HEK293 (cell line): ENCODE results near the gene JTB.

Source experiments
- GLI2 ChIP-seq: fragments of 450-650 bp; formaldehyde crosslinking; IDR thresholded peaks from 2 replicates; pipeline ENCODE4; 2017; ENCODE audit warnings: missing biosample characterization, missing genetic modification characterization, low read depth, borderline replicate concordance
- GLIS2 ChIP-seq: fragments of 450-650 bp; formaldehyde crosslinking; IDR thresholded peaks from 2 replicates; pipeline ENCODE4 v1.5.1; 2016; ENCODE audit warnings: missing biosample characterization, missing genetic modification characterization
- HOXA7 ChIP-seq: sonication (generic); formaldehyde crosslinking; IDR thresholded peaks from 2 replicates; pipeline ENCODE4 v1.8.1; 2022; ENCODE audit warnings: missing genetic modification reagents, borderline replicate concordance
- IKZF3 ChIP-seq: fragments of 450-650 bp; IDR thresholded peaks from 2 replicates; pipeline ENCODE4 v1.5.0; 2018; ENCODE audit warnings: missing biosample characterization, mild to moderate bottlenecking, missing genetic modification characterization, moderate library complexity
- KLF8 ChIP-seq: fragments of 450-650 bp; formaldehyde crosslinking; IDR thresholded peaks from 2 replicates; pipeline ENCODE4 v1.5.1; 2016; ENCODE audit warnings: missing biosample characterization, missing genetic modification characterization
- MYNN ChIP-seq: fragments of 450-650 bp; formaldehyde crosslinking; IDR thresholded peaks from 2 replicates; pipeline ENCODE4 v1.5.1; 2016; ENCODE audit warnings: missing biosample characterization, missing genetic modification characterization, borderline replicate concordance
- SP2 ChIP-seq: fragments of 450-650 bp; formaldehyde crosslinking; IDR thresholded peaks from 2 replicates; pipeline ENCODE4 v1.5.1; 2016; ENCODE audit warnings: missing biosample characterization, missing genetic modification characterization
- ZNF138 ChIP-seq: fragments of 450-650 bp; formaldehyde crosslinking; IDR thresholded peaks from 2 replicates; pipeline ENCODE4 v1.5.1; 2016; ENCODE audit warnings: missing biosample characterization, missing genetic modification characterization, borderline replicate concordance
- ZNF2 ChIP-seq: fragments of 450-650 bp; formaldehyde crosslinking; IDR thresholded peaks from 2 replicates; pipeline ENCODE4 v1.5.1; 2016; ENCODE audit warnings: missing biosample characterization, missing genetic modification characterization
- ZNF221 ChIP-seq: fragments of 450-650 bp; formaldehyde crosslinking; IDR thresholded peaks from 2 replicates; pipeline ENCODE4 v1.5.1; 2017; ENCODE audit warnings: missing biosample characterization, missing genetic modification characterization, borderline replicate concordance
- ZNF223 ChIP-seq: fragments of 450-650 bp; formaldehyde crosslinking; IDR thresholded peaks from 2 replicates; pipeline ENCODE4 v1.5.1; 2016; ENCODE audit warnings: missing biosample characterization, missing genetic modification characterization
- ZNF23 ChIP-seq: fragments of 450-650 bp; formaldehyde crosslinking; IDR thresholded peaks from 2 replicates; pipeline ENCODE4 v1.5.1; 2016; ENCODE audit warnings: missing biosample characterization, missing genetic modification characterization, borderline replicate concordance
- ZNF248 ChIP-seq: fragments of 450-650 bp; formaldehyde crosslinking; IDR thresholded peaks from 2 replicates; pipeline ENCODE4 v1.5.1; 2017; ENCODE audit warnings: missing biosample characterization, missing genetic modification characterization
- ZNF302 ChIP-seq: fragments of 450-650 bp; formaldehyde crosslinking; IDR thresholded peaks from 2 replicates; pipeline ENCODE4 v1.5.1; 2016; ENCODE audit warnings: missing biosample characterization, missing genetic modification characterization, low read depth
- ZNF394 ChIP-seq: fragments of 450-650 bp; formaldehyde crosslinking; IDR thresholded peaks from 2 replicates; pipeline ENCODE4 v1.5.1; 2016; ENCODE audit warnings: missing biosample characterization, missing genetic modification characterization, mild to moderate bottlenecking, moderate library complexity, borderline replicate concordance
- ZNF473 ChIP-seq: fragments of 450-650 bp; formaldehyde crosslinking; IDR thresholded peaks from 2 replicates; pipeline ENCODE4 v1.5.1; 2017; ENCODE audit warnings: missing biosample characterization, missing genetic modification characterization
- ZNF529 ChIP-seq: fragments of 450-650 bp; formaldehyde crosslinking; IDR thresholded peaks from 2 replicates; pipeline ENCODE4 v1.5.1; 2017; ENCODE audit warnings: missing genetic modification characterization, missing biosample characterization; ENCODE audit not compliant: insufficient replicate concordance
- ZNF621 ChIP-seq: fragments of 450-650 bp; formaldehyde crosslinking; IDR thresholded peaks from 2 replicates; pipeline ENCODE4 v1.5.1; 2017; ENCODE audit warnings: missing biosample characterization, missing genetic modification characterization
- ZNF624 ChIP-seq: fragments of 450-650 bp; formaldehyde crosslinking; IDR thresholded peaks from 2 replicates; pipeline ENCODE4 v1.5.1; 2017; ENCODE audit warnings: missing biosample characterization, missing genetic modification characterization
- ZNF626 ChIP-seq: fragments of 450-650 bp; sonication (Bioruptor Pico); formaldehyde crosslinking; IDR thresholded peaks from 2 replicates; pipeline ENCODE4 v1.5.1; 2018; ENCODE audit warnings: missing biosample characterization, missing genetic modification characterization, inconsistent platforms
- ZNF670 ChIP-seq: fragments of 450-650 bp; formaldehyde crosslinking; IDR thresholded peaks from 2 replicates; pipeline ENCODE4 v1.5.1; 2016; ENCODE audit warnings: missing biosample characterization, missing genetic modification characterization, low read depth
- ZNF768 ChIP-seq: fragments of 450-650 bp; formaldehyde crosslinking; IDR thresholded peaks from 2 replicates; pipeline ENCODE4 v1.5.1; 2018; ENCODE audit warnings: missing biosample characterization, mild to moderate bottlenecking, missing genetic modification characterization
- ZNF785 ChIP-seq: fragments of 450-650 bp; formaldehyde crosslinking; IDR thresholded peaks from 2 replicates; pipeline ENCODE4 v1.5.1; 2016; ENCODE audit warnings: missing biosample characterization, missing genetic modification characterization
- TF ChIP-seq, protein P1 (sequence below): IDR thresholded peaks from 2 replicates; pipeline ENCODE4 v1.6.1; 2011; ENCODE audit warnings: mild to moderate bottlenecking, low read depth, low read length, borderline replicate concordance
- TF ChIP-seq, protein P2 (sequence below): fragments of 450-650 bp; formaldehyde crosslinking; IDR thresholded peaks from 2 replicates; pipeline ENCODE4 v1.5.1; 2016; ENCODE audit warnings: missing biosample characterization, missing genetic modification characterization, borderline replicate concordance
- TF ChIP-seq, protein P3 (sequence below): fragments of 450-650 bp; formaldehyde crosslinking; IDR thresholded peaks from 2 replicates; pipeline ENCODE4 v1.5.1; 2017; ENCODE audit warnings: missing biosample characterization, missing genetic modification characterization
- TF ChIP-seq, protein P4 (sequence below): fragments of 450-650 bp; formaldehyde crosslinking; conservative IDR thresholded peaks from 2 replicates; pipeline ENCODE4 v1.5.1; 2016; ENCODE audit warnings: low read depth, missing biosample characterization, missing genetic modification characterization
- TF ChIP-seq, protein P5 (sequence below): fragments of 450-650 bp; formaldehyde crosslinking; IDR thresholded peaks from 2 replicates; pipeline ENCODE4 v1.5.1; 2016; ENCODE audit warnings: missing biosample characterization, missing genetic modification characterization
- TF ChIP-seq, protein P6 (sequence below): fragments of 450-650 bp; formaldehyde crosslinking; IDR thresholded peaks from 2 replicates; pipeline ENCODE4 v1.5.1; 2017; ENCODE audit warnings: missing biosample characterization, mild to moderate bottlenecking, missing genetic modification characterization, moderate library complexity

Gene JTB

DNA sequence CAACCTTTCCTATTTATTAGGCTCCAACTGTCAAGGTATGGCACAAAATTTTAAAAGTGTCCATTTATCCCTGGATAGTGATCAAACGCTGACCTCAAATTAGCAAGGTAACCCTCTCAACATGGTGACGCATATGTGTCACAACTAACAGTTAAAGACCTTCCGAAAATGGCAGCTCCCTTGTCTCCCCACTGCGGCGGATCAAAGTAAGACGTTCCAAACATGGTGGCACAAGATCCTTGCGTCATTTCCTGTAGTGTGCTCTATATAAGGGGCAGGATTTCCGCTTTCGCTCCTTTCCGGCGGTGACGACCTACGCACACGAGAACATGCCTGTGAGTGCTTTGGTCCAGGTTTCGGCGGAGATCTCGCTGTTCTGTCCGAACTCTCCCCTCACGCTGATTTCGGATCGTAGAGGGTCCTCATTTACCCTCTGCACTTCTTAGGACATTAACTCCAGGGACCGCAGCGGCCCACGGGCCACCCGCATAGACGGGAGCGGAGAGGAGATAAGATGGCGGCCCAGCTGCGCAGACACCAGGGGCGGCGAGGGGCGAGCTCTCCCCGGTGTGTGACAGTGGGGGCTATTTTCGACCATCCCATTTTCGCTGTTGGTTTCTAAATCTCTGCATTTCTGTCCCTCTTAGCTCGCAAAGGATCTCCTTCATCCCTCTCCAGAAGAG lies 13.1 kb upstream of the JTB start, which contains the start of gene RPS27 (continued):
- TF ChIP-seq GLIS2 (tag by site-specific recombination), result 0 out of 2 replicates have a peak, but pooled peaks have one; percentile 9
- TF ChIP-seq ZNF394 (tag by site-specific recombination), result peak; percentile 79; the same call in 1 of the 2 replicates
- no peak for TF ChIP-seq ZNF529 (tag by site-specific recombination)
- TF ChIP-seq ZNF785, result no peak
- TF ChIP-seq, protein P1, sequence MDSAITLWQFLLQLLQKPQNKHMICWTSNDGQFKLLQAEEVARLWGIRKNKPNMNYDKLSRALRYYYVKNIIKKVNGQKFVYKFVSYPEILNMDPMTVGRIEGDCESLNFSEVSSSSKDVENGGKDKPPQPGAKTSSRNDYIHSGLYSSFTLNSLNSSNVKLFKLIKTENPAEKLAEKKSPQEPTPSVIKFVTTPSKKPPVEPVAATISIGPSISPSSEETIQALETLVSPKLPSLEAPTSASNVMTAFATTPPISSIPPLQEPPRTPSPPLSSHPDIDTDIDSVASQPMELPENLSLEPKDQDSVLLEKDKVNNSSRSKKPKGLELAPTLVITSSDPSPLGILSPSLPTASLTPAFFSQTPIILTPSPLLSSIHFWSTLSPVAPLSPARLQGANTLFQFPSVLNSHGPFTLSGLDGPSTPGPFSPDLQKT, result peak; percentile 81
- no peak for TF ChIP-seq MYNN (tag by site-specific recombination)
- no peak for TF ChIP-seq ZNF248
- no peak for TF ChIP-seq ZNF23 (tag by site-specific recombination)
- no peak for TF ChIP-seq ZNF302 (tag by site-specific recombination)
- TF ChIP-seq, protein P2, sequence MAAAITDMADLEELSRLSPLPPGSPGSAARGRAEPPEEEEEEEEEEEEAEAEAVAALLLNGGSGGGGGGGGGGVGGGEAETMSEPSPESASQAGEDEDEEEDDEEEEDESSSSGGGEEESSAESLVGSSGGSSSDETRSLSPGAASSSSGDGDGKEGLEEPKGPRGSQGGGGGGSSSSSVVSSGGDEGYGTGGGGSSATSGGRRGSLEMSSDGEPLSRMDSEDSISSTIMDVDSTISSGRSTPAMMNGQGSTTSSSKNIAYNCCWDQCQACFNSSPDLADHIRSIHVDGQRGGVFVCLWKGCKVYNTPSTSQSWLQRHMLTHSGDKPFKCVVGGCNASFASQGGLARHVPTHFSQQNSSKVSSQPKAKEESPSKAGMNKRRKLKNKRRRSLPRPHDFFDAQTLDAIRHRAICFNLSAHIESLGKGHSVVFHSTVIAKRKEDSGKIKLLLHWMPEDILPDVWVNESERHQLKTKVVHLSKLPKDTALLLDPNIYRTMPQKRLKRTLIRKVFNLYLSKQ (tag by site-specific recombination), result no peak
- TF ChIP-seq HOXA7 (CRISPR knock-in tag), result no peak
- TF ChIP-seq ZNF2, result peak; percentile 95
- no peak for TF ChIP-seq ZNF221 (tag by site-specific recombination)
- no peak for TF ChIP-seq ZNF473 (tag by site-specific recombination)
- no peak for TF ChIP-seq ZNF621 (tag by site-specific recombination)
- TF ChIP-seq ZNF223, result no peak
- no peak for TF ChIP-seq ZNF626 (tag by site-specific recombination)
- TF ChIP-seq SP2, result peak; percentile 78
- no peak for TF ChIP-seq ZNF138 (tag by site-specific recombination)
- TF ChIP-seq IKZF3 (tag by site-specific recombination), result no peak
- TF ChIP-seq GLI2 (tag by site-specific recombination), result no peak
- TF ChIP-seq, protein P3, sequence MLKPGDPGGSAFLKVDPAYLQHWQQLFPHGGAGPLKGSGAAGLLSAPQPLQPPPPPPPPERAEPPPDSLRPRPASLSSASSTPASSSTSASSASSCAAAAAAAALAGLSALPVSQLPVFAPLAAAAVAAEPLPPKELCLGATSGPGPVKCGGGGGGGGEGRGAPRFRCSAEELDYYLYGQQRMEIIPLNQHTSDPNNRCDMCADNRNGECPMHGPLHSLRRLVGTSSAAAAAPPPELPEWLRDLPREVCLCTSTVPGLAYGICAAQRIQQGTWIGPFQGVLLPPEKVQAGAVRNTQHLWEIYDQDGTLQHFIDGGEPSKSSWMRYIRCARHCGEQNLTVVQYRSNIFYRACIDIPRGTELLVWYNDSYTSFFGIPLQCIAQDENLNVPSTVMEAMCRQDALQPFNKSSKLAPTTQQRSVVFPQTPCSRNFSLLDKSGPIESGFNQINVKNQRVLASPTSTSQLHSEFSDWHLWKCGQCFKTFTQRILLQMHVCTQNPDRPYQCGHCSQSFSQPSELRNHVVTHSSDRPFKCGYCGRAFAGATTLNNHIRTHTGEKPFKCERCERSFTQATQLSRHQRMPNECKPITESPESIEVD, result no peak; the same call in 1 of the 2 replicates
- TF ChIP-seq KLF8 (tag by site-specific recombination), result peak; percentile 61
- TF ChIP-seq, protein P4, sequence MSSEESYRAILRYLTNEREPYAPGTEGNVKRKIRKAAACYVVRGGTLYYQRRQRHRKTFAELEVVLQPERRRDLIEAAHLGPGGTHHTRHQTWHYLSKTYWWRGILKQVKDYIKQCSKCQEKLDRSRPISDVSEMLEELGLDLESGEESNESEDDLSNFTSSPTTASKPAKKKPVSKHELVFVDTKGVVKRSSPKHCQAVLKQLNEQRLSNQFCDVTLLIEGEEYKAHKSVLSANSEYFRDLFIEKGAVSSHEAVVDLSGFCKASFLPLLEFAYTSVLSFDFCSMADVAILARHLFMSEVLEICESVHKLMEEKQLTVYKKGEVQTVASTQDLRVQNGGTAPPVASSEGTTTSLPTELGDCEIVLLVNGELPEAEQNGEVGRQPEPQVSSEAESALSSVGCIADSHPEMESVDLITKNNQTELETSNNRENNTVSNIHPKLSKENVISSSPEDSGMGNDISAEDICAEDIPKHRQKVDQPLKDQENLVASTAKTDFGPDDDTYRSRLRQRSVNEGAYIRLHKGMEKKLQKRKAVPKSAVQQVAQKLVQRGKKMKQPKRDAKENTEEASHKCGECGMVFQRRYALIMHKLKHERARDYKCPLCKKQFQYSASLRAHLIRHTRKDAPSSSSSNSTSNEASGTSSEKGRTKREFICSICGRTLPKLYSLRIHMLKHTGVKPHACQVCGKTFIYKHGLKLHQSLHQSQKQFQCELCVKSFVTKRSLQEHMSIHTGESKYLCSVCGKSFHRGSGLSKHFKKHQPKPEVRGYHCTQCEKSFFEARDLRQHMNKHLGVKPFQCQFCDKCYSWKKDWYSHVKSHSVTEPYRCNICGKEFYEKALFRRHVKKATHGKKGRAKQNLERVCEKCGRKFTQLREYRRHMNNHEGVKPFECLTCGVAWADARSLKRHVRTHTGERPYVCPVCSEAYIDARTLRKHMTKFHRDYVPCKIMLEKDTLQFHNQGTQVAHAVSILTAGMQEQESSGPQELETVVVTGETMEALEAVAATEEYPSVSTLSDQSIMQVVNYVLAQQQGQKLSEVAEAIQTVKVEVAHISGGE, result peak; percentile 98
- TF ChIP-seq, protein P5, sequence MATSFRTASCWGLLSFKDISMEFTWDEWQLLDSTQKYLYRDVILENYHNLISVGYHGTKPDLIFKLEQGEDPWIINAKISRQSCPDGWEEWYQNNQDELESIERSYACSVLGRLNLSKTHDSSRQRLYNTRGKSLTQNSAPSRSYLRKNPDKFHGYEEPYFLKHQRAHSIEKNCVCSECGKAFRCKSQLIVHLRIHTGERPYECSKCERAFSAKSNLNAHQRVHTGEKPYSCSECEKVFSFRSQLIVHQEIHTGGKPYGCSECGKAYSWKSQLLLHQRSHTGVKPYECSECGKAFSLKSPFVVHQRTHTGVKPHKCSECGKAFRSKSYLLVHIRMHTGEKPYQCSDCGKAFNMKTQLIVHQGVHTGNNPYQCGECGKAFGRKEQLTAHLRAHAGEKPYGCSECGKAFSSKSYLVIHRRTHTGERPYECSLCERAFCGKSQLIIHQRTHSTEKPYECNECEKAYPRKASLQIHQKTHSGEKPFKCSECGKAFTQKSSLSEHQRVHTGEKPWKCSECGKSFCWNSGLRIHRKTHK (tag by site-specific recombination), result no peak
- TF ChIP-seq ZNF670, result no peak
- TF ChIP-seq ZNF624 (tag by site-specific recombination), result no peak
- no peak for TF ChIP-seq ZNF768 (tag by site-specific recombination)
- TF ChIP-seq, protein P6, sequence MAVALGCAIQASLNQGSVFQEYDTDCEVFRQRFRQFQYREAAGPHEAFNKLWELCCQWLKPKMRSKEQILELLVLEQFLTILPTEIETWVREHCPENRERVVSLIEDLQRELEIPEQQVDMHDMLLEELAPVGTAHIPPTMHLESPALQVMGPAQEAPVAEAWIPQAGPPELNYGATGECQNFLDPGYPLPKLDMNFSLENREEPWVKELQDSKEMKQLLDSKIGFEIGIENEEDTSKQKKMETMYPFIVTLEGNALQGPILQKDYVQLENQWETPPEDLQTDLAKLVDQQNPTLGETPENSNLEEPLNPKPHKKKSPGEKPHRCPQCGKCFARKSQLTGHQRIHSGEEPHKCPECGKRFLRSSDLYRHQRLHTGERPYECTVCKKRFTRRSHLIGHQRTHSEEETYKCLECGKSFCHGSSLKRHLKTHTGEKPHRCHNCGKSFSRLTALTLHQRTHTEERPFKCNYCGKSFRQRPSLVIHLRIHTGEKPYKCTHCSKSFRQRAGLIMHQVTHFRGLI (tag by site-specific recombination), result no peak
